Measurements from ENCODE around the gene DYNC2I2. TPM values are rescaled to one million over a fixed set of nuclear protein-coding genes. Genes with fewer than 3 reads are reported as not detected.

Gene DYNC2I2
- total RNA-seq, 1 donor from 2014 or later = 31.8 TPM

- peaks cover 61 to 64% (median 62%) of the 10 kb centered on the region in 3 donors for H3K36me3 ChIP-seq (ENCODE audit: control insufficient read depth in 3 of 3, insufficient read depth in 3 of 3, low read length in 3 of 3)
- no peak overlapping the region for H3K9ac ChIP-seq (ENCODE audit: low read depth in 1 of 3, low read length in 3 of 3)
- no peak overlapping the region for H3K27ac ChIP-seq (ENCODE audit: low read depth, low read length)
- peaks cover 25 to 27% (median 25%) of the 10 kb centered on the region in 3 donors for H3K4me1 ChIP-seq (ENCODE audit: control insufficient read depth in 3 of 3, insufficient read depth in 3 of 3, low read length in 3 of 3)
- H3K4me3 ChIP-seq (ENCODE audit: low read length in 3 of 3) = no peak overlapping the region
- H3K27me3 ChIP-seq (ENCODE audit: control insufficient read depth in 3 of 3, insufficient read depth in 3 of 3, low read length in 3 of 3) = no peaks in the 10 kb centered on the region
- H3K9me3 ChIP-seq (ENCODE audit: control insufficient read depth in 3 of 3, low read length in 3 of 3) = no peaks in the 10 kb centered on the region
Measured at GRCh38 chr9:128624566-128624965, 32.1 kb downstream of the DYNC2I2 start.

GRCh38 chr9:128621730-128622455 is 34.8 kb downstream of the DYNC2I2 start:
- H3K27ac ChIP-seq (ENCODE audit: low read depth, low read length) = no peak overlapping the region
- H3K4me3 ChIP-seq (ENCODE audit: low read length in 3 of 3) = no peak overlapping the region
- H3K27me3 ChIP-seq (ENCODE audit: control insufficient read depth in 3 of 3, insufficient read depth in 3 of 3, low read length in 3 of 3) = no peaks in the 10 kb centered on the region
- no peaks in the 10 kb centered on the region for H3K9me3 ChIP-seq (ENCODE audit: control insufficient read depth in 3 of 3, low read length in 3 of 3)
- no peak overlapping the region for H3K9ac ChIP-seq (ENCODE audit: low read depth in 1 of 3, low read length in 3 of 3)
- peaks cover 68 to 74% (median 72%) of the 10 kb centered on the region in 3 donors for H3K36me3 ChIP-seq (ENCODE audit: control insufficient read depth in 3 of 3, insufficient read depth in 3 of 3, low read length in 3 of 3)
- H3K4me1 ChIP-seq (ENCODE audit: control insufficient read depth in 3 of 3, insufficient read depth in 3 of 3, low read length in 3 of 3) = peaks cover 0 to under 1% (median 0%) of the 10 kb centered on the region in 3 donors

- Histone ChIP-seq H3K4me3 (ENCODE audit: low read length in 3 of 3) (no peak overlapping the region), H3K27me3 (ENCODE audit: control insufficient read depth in 3 of 3, insufficient read depth in 3 of 3, low read length in 3 of 3) (no peaks in the 10 kb centered on the region), H3K36me3 (ENCODE audit: control insufficient read depth in 3 of 3, insufficient read depth in 3 of 3, low read length in 3 of 3) (peaks cover 60 to 68% (median 65%) of the 10 kb centered on the region in 3 donors), H3K4me1 (ENCODE audit: control insufficient read depth in 3 of 3, insufficient read depth in 3 of 3, low read length in 3 of 3) (no peaks in the 10 kb centered on the region), H3K9me3 (ENCODE audit: control insufficient read depth in 3 of 3, low read length in 3 of 3) (no peaks in the 10 kb centered on the region), H3K9ac (ENCODE audit: low read depth in 1 of 3, low read length in 3 of 3) (no peak overlapping the region), H3K27ac (ENCODE audit: low read depth, low read length) (no peak overlapping the region)
Measured at GRCh38 chr9:128619779-128620178, 36.9 kb downstream of the DYNC2I2 start.

- Histone ChIP-seq H3K4me3 (ENCODE audit: low read length in 3 of 3) (no peak overlapping the region), H3K9ac (ENCODE audit: low read depth in 1 of 3, low read length in 3 of 3) (no peak overlapping the region), H3K4me1 (ENCODE audit: control insufficient read depth in 3 of 3, insufficient read depth in 3 of 3, low read length in 3 of 3) (no peaks in the 10 kb centered on the region), H3K27ac (ENCODE audit: low read depth, low read length) (no peak overlapping the region), H3K36me3 (ENCODE audit: control insufficient read depth in 3 of 3, insufficient read depth in 3 of 3, low read length in 3 of 3) (peaks cover 54 to 68% (median 64%) of the 10 kb centered on the region in 3 donors), H3K27me3 (ENCODE audit: control insufficient read depth in 3 of 3, insufficient read depth in 3 of 3, low read length in 3 of 3) (no peaks in the 10 kb centered on the region), H3K9me3 (ENCODE audit: control insufficient read depth in 3 of 3, low read length in 3 of 3) (no peaks in the 10 kb centered on the region)
Measured at GRCh38 chr9:128619127-128619526, 37.5 kb downstream of the DYNC2I2 start.

- no peak overlapping the region for H3K27ac ChIP-seq (ENCODE audit: low read depth, low read length)
- peaks cover 64 to 77% (median 74%) of the 10 kb centered on the region in 3 donors for H3K36me3 ChIP-seq (ENCODE audit: control insufficient read depth in 3 of 3, insufficient read depth in 3 of 3, low read length in 3 of 3)
Measured at GRCh38 chr9:128617943-128618342, 38.7 kb downstream of the DYNC2I2 start.

GRCh38 chr9:128615571-128615970 is 41.1 kb downstream of the DYNC2I2 start:
- Histone ChIP-seq H3K4me3 (ENCODE audit: low read length in 3 of 3) (no peak overlapping the region), H3K27me3 (ENCODE audit: control insufficient read depth in 3 of 3, insufficient read depth in 3 of 3, low read length in 3 of 3) (no peaks in the 10 kb centered on the region), H3K27ac (ENCODE audit: low read depth, low read length) (no peak overlapping the region), H3K4me1 (ENCODE audit: control insufficient read depth in 3 of 3, insufficient read depth in 3 of 3, low read length in 3 of 3) (no peaks in the 10 kb centered on the region), H3K9me3 (ENCODE audit: control insufficient read depth in 3 of 3, low read length in 3 of 3) (no peaks in the 10 kb centered on the region), H3K36me3 (ENCODE audit: control insufficient read depth in 3 of 3, insufficient read depth in 3 of 3, low read length in 3 of 3) (peaks cover 63 to 79% (median 74%) of the 10 kb centered on the region in 3 donors), H3K9ac (ENCODE audit: low read depth in 1 of 3, low read length in 3 of 3) (no peak overlapping the region)

More at GRCh38 chr9:128617943-128618342, 38.7 kb downstream of the DYNC2I2 start:
- Histone ChIP-seq H3K27me3 (ENCODE audit: control insufficient read depth in 3 of 3, insufficient read depth in 3 of 3, low read length in 3 of 3) (no peaks in the 10 kb centered on the region), H3K4me3 (ENCODE audit: low read length in 3 of 3) (no peak overlapping the region), H3K9ac (ENCODE audit: low read depth in 1 of 3, low read length in 3 of 3) (no peak overlapping the region), H3K4me1 (ENCODE audit: control insufficient read depth in 3 of 3, insufficient read depth in 3 of 3, low read length in 3 of 3) (no peaks in the 10 kb centered on the region), H3K9me3 (ENCODE audit: control insufficient read depth in 3 of 3, low read length in 3 of 3) (no peaks in the 10 kb centered on the region)

GRCh38 chr9:128614728-128615127 is 41.9 kb downstream of the DYNC2I2 start:
- Histone ChIP-seq H3K36me3 (ENCODE audit: control insufficient read depth in 3 of 3, insufficient read depth in 3 of 3, low read length in 3 of 3) (peaks cover 60 to 82% (median 73%) of the 10 kb centered on the region in 3 donors), H3K9ac (ENCODE audit: low read depth in 1 of 3, low read length in 3 of 3) (no peak overlapping the region), H3K27ac (ENCODE audit: low read depth, low read length) (no peak overlapping the region), H3K9me3 (ENCODE audit: control insufficient read depth in 3 of 3, low read length in 3 of 3) (no peaks in the 10 kb centered on the region), H3K4me3 (ENCODE audit: low read length in 3 of 3) (no peak overlapping the region), H3K4me1 (ENCODE audit: control insufficient read depth in 3 of 3, insufficient read depth in 3 of 3, low read length in 3 of 3) (no peaks in the 10 kb centered on the region), H3K27me3 (ENCODE audit: control insufficient read depth in 3 of 3, insufficient read depth in 3 of 3, low read length in 3 of 3) (no peaks in the 10 kb centered on the region)

- Histone ChIP-seq H3K4me1 (ENCODE audit: control insufficient read depth in 3 of 3, insufficient read depth in 3 of 3, low read length in 3 of 3) (peaks cover 9 to 18% (median 15%) of the 10 kb centered on the region in 3 donors), H3K27ac (ENCODE audit: low read depth, low read length) (no peak overlapping the region), H3K9ac (ENCODE audit: low read depth in 1 of 3, low read length in 3 of 3) (no peak overlapping the region), H3K4me3 (ENCODE audit: low read length in 3 of 3) (no peak overlapping the region), H3K27me3 (ENCODE audit: control insufficient read depth in 3 of 3, insufficient read depth in 3 of 3, low read length in 3 of 3) (no peaks in the 10 kb centered on the region), H3K36me3 (ENCODE audit: control insufficient read depth in 3 of 3, insufficient read depth in 3 of 3, low read length in 3 of 3) (peaks cover 50 to 81% (median 68%) of the 10 kb centered on the region in 3 donors), H3K9me3 (ENCODE audit: control insufficient read depth in 3 of 3, low read length in 3 of 3) (no peaks in the 10 kb centered on the region)
Measured at GRCh38 chr9:128611600-128612394, 44.9 kb downstream of the DYNC2I2 start.

GRCh38 chr9:128610897-128611296 is 45.8 kb downstream of the DYNC2I2 start:
- Histone ChIP-seq H3K27ac (ENCODE audit: low read depth, low read length) (no peak overlapping the region), H3K4me3 (ENCODE audit: low read length in 3 of 3) (no peak overlapping the region), H3K9ac (ENCODE audit: low read depth in 1 of 3, low read length in 3 of 3) (no peak overlapping the region), H3K4me1 (ENCODE audit: control insufficient read depth in 3 of 3, insufficient read depth in 3 of 3, low read length in 3 of 3) (peaks cover 9 to 18% (median 15%) of the 10 kb centered on the region in 3 donors), H3K9me3 (ENCODE audit: control insufficient read depth in 3 of 3, low read length in 3 of 3) (no peaks in the 10 kb centered on the region), H3K27me3 (ENCODE audit: control insufficient read depth in 3 of 3, insufficient read depth in 3 of 3, low read length in 3 of 3) (no peaks in the 10 kb centered on the region), H3K36me3 (ENCODE audit: control insufficient read depth in 3 of 3, insufficient read depth in 3 of 3, low read length in 3 of 3) (peaks cover 47 to 80% (median 66%) of the 10 kb centered on the region in 3 donors)
